ENCODE results near the gene DLG4. TPM values are rescaled to one million over a fixed set of nuclear protein-coding genes. Genes with fewer than 3 reads are reported as not detected.

DLG4 gene
- total and polyA plus RNA-seq, 2 donors (not counting 3 experiments of a cell fraction or from before 2014, with no cell fraction given): 14.9 to 34.6 TPM

GRCh38 chr17:7242717-7243452, 23.2 kb upstream of the DLG4 start:
- peak overlapping the region; percentile 95 for H3K27ac ChIP-seq (ENCODE audit: insufficient read depth, low read depth, low read length)
- peak; percentile 96 for DNase-seq (ENCODE audit: low read depth, low spot score)
- ChIA-PET POLR2A (no interaction called here), CTCF (interaction anchor here (1.0 to 3.4 kb wide), 4 partner anchors 9 to 197 kb away, joined by 3 to 24 read pairs (median 12); partner anchors contain the start of genes ACADVL, CTDNEP1, DLG4 and ELP5)
- no peaks in the 10 kb centered on the region for H4K20me1 ChIP-seq (replicated peaks; ENCODE audit: control insufficient read depth, extremely low read depth, insufficient read depth, low read length)
- H3K4me3 ChIP-seq (replicated peaks in 1 of 3; ENCODE audit: insufficient read depth in 1 of 3, low read depth in 1 of 3, low read length in 3 of 3): peak overlapping the region; percentile 19 to 91 (median 65)
- intact Hi-C loops (cut with micrococcal nuclease): loop anchor here (1.0 to 2.0 kb wide), 2 partner anchors 38 to 53 kb away; partner anchors contain the start of gene SLC2A4
- peaks cover 6 to 21% of the 10 kb centered on the region in 2 experiments for H3K36me3 ChIP-seq (ENCODE audit: control insufficient read depth in 2 of 2, extremely low read depth in 1 of 2, insufficient read depth in 2 of 2, low read length in 2 of 2)
- H3K79me2 ChIP-seq (ENCODE audit: control insufficient read depth, insufficient read depth, low read length): peaks cover 47% of the 10 kb centered on the region
- peak; percentile 89 for TF ChIP-seq POLR2A (IDR thresholded peaks at IDR 0.05; ENCODE audit: low read depth, low read length)
- TF ChIP-seq MYC (IDR thresholded peaks at IDR 0.05; ENCODE audit: low read depth, low read length): peak; percentile 71
- peak; percentile 94 for TF ChIP-seq MAX (IDR thresholded peaks at IDR 0.05; ENCODE audit: insufficient read depth, insufficient read length)
- TF ChIP-seq CTCF (IDR thresholded peaks at IDR 0.05; ENCODE audit: extremely low read depth in 1 of 2, insufficient read depth in 1 of 2, low read depth in 1 of 2, low read length in 2 of 2): no peak
- peak; percentile 93 for TF ChIP-seq POLR2AphosphoS5 (IDR thresholded peaks at IDR 0.05; ENCODE audit: insufficient read depth, low read depth, low read length)
- TF ChIP-seq EZH2 (IDR thresholded peaks at IDR 0.05; ENCODE audit: borderline replicate concordance, low read depth, low read length, severe bottlenecking): no peak
- no peak for TF ChIP-seq JUN (IDR thresholded peaks at IDR 0.05; ENCODE audit: borderline replicate concordance, insufficient read depth, insufficient read length, low read depth)
- no peak for TF ChIP-seq FOS (IDR thresholded peaks at IDR 0.05; ENCODE audit: borderline replicate concordance, insufficient read depth, low read length)
- no peak for TF ChIP-seq GATA2 (IDR thresholded peaks at IDR 0.05; ENCODE audit: insufficient read depth, insufficient read length, low read depth, low read length)
- H2AFZ ChIP-seq (ENCODE audit: low read depth, low read length): peak overlapping the region; percentile 96
- peak; percentile 76 for FAIRE-seq
- no peaks in the 10 kb centered on the region for H3K9me1 ChIP-seq (replicated peaks; ENCODE audit: control insufficient read depth, extremely low read depth, insufficient read depth, low read length)
- H3K9me3 ChIP-seq (replicated peaks; ENCODE audit: control insufficient read depth, insufficient read depth, low read length): no peaks in the 10 kb centered on the region
- peak overlapping the region; percentile 92 for H3K9ac ChIP-seq (replicated peaks; ENCODE audit: extremely low read depth, insufficient read depth, low read length)
- no TSS peak for BruUV-seq (replicated peaks)
- peaks cover 23% of the 10 kb centered on the region for H3K4me1 ChIP-seq (ENCODE audit: control insufficient read depth, extremely low read depth, insufficient read depth, low read length)
- H3K4me2 ChIP-seq (ENCODE audit: insufficient read depth, low read length): peak overlapping the region; percentile 97
- dilution Hi-C loops (cut with MboI; ENCODE audit: extremely low pct_ligation_motif_present, low sequenced_read_pairs): no loop called here
- no peaks in the 10 kb centered on the region for H3K27me3 ChIP-seq (ENCODE audit: control insufficient read depth in 2 of 2, insufficient read depth in 2 of 2, low read length in 2 of 2)

Measured in endothelial cell of umbilical vein (primary cell).